Vagina (tissue), 2 donors: ENCODE measurements around the gene GBA3.

Experiments
- POLR2A ChIP-seq, 2 donors: fragments of 450-650 bp; IDR thresholded peaks; one replicate each; pipeline ENCODE4 v1.6.1; 2017; ENCODE audit warnings: antibody characterized with exemption in 2 of 2, mild to moderate bottlenecking in 2 of 2, moderate library complexity in 2 of 2
- POLR2AphosphoS5 ChIP-seq, 2 donors: sonication (generic); formaldehyde crosslinking; IDR thresholded peaks; one replicate each; pipeline ENCODE4 v1.9.0; 2017; ENCODE audit warnings: antibody characterized with exemption in 2 of 2, mild to moderate bottlenecking in 2 of 2, low read depth in 1 of 2; ENCODE audit not compliant: insufficient read depth in 1 of 2
- TF ChIP-seq, protein P1 (sequence below), 3 experiments: fragments of 450-650 bp in 2 of 3; fragments of 200-600 bp in 1 of 3; sonication (generic) in 1 of 3; IDR thresholded peaks; one replicate each; pipeline ENCODE4 v1.5.1; 2017 to 2019; ENCODE audit warnings: antibody characterized with exemption in 3 of 3, mild to moderate bottlenecking in 2 of 3, moderate library complexity in 2 of 3

GRCh38 chr4:22842360-22843018 lies 149.8 kb downstream of the GBA3 start:
- TF ChIP-seq POLR2A (IDR thresholded peaks at IDR 0.05) = no peak
- TF ChIP-seq, protein P1, sequence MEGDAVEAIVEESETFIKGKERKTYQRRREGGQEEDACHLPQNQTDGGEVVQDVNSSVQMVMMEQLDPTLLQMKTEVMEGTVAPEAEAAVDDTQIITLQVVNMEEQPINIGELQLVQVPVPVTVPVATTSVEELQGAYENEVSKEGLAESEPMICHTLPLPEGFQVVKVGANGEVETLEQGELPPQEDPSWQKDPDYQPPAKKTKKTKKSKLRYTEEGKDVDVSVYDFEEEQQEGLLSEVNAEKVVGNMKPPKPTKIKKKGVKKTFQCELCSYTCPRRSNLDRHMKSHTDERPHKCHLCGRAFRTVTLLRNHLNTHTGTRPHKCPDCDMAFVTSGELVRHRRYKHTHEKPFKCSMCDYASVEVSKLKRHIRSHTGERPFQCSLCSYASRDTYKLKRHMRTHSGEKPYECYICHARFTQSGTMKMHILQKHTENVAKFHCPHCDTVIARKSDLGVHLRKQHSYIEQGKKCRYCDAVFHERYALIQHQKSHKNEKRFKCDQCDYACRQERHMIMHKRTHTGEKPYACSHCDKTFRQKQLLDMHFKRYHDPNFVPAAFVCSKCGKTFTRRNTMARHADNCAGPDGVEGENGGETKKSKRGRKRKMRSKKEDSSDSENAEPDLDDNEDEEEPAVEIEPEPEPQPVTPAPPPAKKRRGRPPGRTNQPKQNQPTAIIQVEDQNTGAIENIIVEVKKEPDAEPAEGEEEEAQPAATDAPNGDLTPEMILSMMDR (IDR thresholded peaks at IDR 0.05) = no peak
- TF ChIP-seq POLR2AphosphoS5 (IDR thresholded peaks at IDR 0.05; ENCODE audit: insufficient read depth in 1 of 2, low read depth in 1 of 2) = no peak
